Stimulated activated CD4-positive, alpha-beta T cell treated with anti-CD3 and anti-CD28 coated beads, Interleukin-4, amount 100 ng/mL, for 1 hour (primary cell): Measurements from ENCODE around the gene SYNDIG1L.
"Not testable (repeated sequence)": the region's sequence is repeated elsewhere in the genome, so short reads cannot be mapped to it uniquely, and the experiment has no call there.

Experiments used
- DNase-seq: peaks from one replicate; pipeline ENCODE4 v3.0.0-alpha.2; 2020

SYNDIG1L gene

GRCh38 chr14:74402401-74403251 is 23.4 kb downstream of the SYNDIG1L start:
- no peak for DNase-seq

DNA sequence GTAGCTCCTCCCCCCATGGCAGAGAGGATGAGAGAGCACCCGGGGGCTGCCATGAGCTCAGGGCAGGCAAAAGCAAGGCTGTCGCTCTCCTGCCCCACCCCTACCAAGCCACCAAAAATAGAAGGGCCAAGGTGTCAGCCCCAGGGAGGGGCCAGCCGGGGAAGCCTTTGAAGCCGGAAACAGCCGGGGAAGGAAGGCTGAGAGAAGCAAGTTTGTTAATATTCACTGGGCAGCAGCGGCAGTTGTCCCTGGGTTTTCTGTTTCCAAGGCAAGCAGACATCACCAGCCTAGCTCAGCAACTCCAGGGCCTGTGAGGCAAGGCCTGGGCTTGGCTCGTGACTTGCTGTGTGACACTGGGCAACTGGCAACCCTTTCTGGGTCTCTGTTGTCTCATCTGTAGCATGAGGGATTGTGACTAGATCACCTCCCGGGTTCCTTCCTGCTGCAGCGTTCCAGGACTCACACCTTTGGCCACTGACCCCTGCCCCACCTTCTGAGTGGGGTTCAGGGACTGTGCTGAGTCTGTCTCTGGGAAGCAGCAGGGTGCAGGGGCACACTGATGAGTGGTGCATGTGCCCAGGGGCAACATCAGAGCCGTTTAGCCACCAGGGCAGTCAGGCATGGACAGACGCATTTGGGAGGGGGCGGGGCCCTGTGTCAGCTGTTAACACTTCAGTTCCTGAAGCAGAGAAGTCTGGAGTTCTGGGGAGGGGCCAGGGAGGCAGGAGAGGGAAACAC is 24.3 kb downstream of the SYNDIG1L start:
- DNase-seq: peak; percentile 55

GRCh38 chr14:74400919-74401503 is 25.0 kb downstream of the SYNDIG1L start:
- DNase-seq: no peak

DNA sequence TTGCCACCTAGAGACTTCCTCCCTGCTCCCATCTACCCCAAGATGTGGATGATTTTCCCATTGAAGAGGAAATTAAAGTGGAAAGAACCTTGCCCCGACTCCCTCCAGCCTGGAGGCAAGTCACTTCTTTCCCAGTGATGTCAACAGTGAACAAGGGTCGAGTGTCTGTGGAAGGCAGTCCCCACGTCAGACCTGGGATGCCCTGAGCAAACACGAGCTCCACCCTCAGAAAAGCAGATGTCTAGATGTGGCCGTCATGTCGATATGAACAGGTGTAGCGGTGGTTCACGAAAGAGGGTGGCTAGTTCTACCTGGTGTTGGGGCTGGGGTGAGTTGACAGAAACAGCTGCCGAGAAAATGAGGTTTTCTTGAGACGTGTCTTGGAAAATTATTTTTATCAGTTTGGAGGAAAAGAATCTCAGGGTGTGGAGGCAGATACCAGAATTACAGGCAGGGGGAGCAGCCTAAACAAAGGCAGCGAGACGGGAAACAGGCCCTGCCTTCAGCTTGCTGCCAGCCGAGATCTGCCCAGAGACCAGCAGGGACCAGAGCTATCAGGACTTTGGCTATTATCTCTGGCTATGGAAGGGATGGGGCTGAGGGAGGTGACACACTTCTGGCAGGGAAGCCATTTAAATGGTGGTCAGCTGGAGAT is 25.9 kb downstream of the SYNDIG1L start:
- no peak for DNase-seq

DNA sequence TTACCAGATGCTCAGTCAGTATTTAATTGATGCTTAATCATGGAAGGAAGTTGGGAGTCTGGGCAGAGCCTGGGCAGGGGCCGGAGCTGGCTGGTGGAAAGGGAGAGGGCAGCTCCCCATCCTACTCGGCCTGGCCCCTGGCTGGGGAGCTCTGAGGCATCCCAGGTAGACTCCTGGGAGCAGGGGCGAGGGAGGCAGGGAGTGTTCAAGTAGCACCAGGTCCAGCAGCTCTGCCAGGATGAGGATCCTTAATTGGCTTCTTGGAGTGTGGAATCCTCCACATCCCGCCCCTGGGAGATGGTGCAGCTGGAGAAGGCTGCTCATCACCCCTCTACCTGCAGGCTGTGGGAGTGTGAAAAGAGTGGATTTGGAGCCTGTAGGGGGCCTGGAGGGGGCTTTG is 30.9 kb downstream of the SYNDIG1L start:
- DNase-seq: no peak

GRCh38 chr14:74394549-74394948 is 31.5 kb downstream of the SYNDIG1L start:
- no peak for DNase-seq

DNA sequence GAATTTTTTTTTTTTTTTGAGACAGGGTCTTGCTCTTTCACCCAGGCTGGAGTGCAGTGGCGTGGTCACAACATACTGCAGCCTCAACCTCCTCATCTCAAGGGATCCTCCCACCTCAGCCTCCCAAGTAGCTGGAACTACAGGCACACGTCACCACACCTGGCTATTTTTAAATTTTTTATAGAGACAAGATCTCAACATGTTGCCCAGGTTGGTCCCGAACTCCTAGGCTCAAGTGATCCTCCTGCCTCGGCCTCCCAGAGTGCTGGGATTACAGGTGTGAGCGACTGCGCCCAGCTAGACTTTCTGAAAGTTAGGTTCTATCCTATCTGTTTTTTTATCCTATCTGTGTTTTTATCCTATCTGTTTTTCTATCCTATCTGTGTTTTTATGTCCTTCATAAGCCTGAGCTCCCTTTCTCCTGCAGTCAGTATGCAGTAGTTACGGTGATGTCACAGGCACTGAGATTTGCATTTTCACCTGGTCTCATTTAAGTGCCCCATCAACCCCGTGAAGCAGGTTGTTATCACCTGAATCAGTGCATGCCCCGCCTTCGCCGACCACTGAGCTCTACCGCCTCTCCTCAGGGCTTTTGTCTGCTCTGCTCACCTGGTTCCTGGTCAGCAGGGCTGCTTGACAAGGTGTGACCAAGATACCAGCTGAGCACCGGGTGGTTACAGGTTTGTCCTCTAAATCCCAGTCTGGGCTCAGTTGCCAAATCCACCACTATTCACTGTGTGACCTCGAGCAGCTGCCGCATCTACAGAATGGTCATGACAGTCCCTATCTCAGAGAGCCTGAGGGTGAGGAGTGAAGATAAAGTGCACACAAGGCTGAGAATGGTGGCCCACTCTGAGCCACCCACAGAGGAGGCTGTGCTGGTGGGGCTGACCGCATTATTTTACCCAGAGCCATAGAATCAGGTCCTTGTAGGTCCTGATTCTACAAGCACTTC is 33.1 kb downstream of the SYNDIG1L start:
- no peak for DNase-seq

DNA sequence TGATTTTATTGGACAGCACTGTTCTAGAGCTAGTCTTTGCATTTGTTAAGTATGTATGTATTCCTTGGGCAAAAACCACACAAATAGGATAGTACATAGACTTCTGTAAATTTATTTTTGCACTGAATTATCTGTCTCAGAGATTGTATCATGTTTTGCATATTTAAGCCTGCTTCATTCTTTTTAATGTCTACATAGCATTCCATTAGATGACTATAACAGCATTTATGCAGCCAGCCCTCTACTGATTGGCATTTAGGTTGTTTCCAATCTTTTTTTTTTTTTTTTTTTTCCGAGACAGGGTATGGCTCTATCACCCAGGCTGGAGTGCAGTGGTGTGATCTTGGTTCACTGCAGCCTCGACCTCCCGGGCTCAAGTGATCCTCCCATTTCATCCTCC is 34.5 kb downstream of the SYNDIG1L start:
- no peak for DNase-seq

DNA sequence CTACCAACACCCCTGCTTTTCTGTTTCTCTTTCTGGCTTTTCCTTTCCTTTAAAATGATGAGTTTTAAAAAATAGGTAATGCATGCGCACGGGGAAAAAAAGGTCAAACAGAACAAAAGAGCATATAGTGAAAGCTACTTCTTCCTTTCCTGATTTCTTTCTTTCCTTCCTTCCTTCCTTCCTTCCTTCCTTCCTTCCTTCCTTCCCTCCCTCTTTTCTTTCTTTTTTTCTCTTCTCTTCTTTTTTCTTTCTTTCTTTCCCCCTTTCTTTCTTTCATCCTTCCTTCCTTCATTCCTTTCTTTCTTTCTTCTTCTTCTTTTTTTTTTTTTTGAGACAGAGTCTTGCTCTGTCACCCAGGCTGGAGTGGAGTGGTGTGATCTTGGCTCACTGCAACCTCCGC is 35.5 kb downstream of the SYNDIG1L start:
- DNase-seq: not testable (repeated sequence)

DNA sequence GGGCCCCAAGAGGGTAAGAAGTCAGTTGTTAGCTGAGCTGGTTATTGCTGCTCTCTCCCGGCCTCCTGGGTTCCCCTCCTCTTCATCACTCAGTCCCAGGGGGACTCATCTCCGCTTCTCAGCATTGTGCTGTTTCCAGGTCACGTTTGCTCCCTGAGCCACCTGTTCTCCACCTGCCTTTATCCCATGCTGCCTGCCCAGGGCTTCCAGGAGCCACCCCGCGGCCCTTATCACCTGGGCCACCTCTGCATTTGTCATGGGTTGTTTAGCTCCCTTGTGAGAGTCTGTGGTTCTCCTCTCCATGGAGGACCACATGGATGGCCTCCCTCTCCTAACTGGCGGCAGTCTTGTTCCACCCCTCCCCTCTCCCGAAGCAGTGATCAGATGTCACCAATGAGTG is 36.0 kb downstream of the SYNDIG1L start:
- no peak for DNase-seq

GRCh38 chr14:74382231-74382630 is 43.8 kb downstream of the SYNDIG1L start:
- DNase-seq: no peak

DNA sequence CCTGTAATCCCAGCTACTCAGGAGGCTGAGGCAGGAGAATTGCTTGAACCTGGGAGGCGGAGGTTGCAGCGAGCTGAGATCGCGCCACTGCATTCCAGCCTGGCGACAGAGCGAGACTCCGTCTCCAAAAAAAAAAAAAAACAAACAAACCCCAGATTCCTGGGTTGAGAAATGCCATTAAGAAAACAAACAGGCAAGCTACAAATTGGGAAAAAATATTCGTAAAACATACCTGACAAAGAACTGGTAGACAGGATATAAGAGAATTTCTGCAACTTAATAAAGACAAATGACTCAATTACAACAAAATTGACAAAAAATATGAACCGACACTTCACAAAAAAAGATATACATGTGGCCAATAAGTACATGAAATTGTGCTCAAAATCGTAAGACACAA is 44.4 kb downstream of the SYNDIG1L start:
- DNase-seq: not testable (repeated sequence)

GRCh38 chr14:74380845-74381244 is 45.2 kb downstream of the SYNDIG1L start:
- DNase-seq: no peak

GRCh38 chr14:74380172-74380571 is 45.8 kb downstream of the SYNDIG1L start:
- no peak for DNase-seq

- no peak for DNase-seq
These were observed 47.9 kb downstream of the SYNDIG1L start for GRCh38 chr14:74377976-74378690.

GRCh38 chr14:74368441-74368840 is 57.6 kb downstream of the SYNDIG1L start:
- DNase-seq: no peak

- DNase-seq: no peak
These were observed 58.0 kb downstream of the SYNDIG1L start for GRCh38 chr14:74368026-74368425.

GRCh38 chr14:74364271-74364880 is 61.6 kb downstream of the SYNDIG1L start:
- no peak for DNase-seq

DNA sequence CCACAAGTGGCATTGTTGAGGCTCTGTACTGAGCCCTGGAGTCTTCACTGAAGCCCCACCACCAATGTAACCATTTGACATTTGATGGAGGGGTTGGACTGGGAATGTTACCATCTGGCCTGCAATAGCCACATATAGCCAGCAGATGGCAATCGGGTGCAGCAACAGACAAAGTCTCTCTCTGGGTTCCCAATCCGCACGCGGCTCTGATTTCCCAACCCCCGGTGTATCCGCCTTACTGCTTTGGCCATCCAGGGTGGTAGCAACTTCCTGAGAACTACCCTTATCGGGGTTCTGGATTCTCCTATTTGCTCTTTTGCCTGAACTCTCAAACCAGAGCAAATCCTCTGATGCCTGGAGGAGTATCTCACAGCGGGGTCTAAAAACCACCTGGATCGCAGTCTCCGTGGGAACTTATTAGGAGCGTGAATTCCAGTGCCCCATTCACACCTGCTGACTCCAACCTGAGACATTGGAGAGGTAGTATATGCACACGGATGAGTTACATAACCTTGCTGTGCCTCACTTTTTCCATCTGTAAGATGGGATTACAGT is 63.6 kb downstream of the SYNDIG1L start:
- DNase-seq: peak; percentile 66

DNA sequence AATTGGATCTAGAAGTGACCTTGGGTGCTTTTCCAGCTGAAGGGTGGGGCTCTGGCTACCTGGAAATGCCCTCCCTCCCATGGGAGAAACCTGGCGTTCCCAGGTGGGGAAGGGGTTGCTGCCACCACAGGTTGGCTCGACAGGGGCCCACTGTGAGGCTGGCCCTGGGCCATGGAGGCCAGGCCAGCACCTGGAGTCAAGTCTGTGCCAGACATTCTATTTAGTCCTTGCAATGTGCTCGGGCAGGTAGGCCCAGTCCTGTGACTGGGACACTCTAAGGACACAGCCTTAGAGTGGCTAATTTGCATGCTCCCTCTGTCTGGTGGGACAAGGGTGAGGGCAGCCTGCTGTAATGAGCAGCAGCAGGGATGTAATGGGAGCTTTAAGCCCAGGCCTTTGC is 65.8 kb downstream of the SYNDIG1L start:
- DNase-seq: no peak
